Esophagus muscularis mucosa (tissue), 4 donors: ENCODE data around the gene PLXNA4.

ENCODE experiments used
- CTCF ChIP-seq, 3 experiments: fragments of 200-600 bp in 2 of 3; fragments of 450-650 bp in 1 of 3; sonication (generic) in 2 of 3; IDR thresholded peaks; one replicate each; pipeline ENCODE4 v1.5.1; 2017 to 2019; ENCODE audit warnings: antibody characterized with exemption in 3 of 3, mild to moderate bottlenecking in 2 of 3, moderate library complexity in 1 of 3
- EP300 ChIP-seq: sonication (generic); formaldehyde crosslinking; IDR thresholded peaks from one replicate; pipeline ENCODE4 v1.6.1; 2017; ENCODE audit warnings: antibody characterized with exemption
- POLR2AphosphoS5 ChIP-seq, 2 donors: sonication (generic); formaldehyde crosslinking; IDR thresholded peaks; one replicate each; pipeline ENCODE4 v1.6.1; 2017; ENCODE audit warnings: antibody characterized with exemption in 2 of 2

- TF ChIP-seq CTCF (IDR thresholded peaks at IDR 0.05) (no peak), EP300 (no peak), POLR2AphosphoS5 (IDR thresholded peaks at IDR 0.05) (no peak)
Measured at GRCh38 chr7:132355048-132355447, 221.2 kb downstream of the PLXNA4 start.
